Measurements from ENCODE around the gene MEIS2.

- no peak for TF ChIP-seq POLR2A (IDR thresholded peaks at IDR 0.05; ENCODE audit: low read length)
- TF ChIP-seq GATA1 (IDR thresholded peaks at IDR 0.05; ENCODE audit: low read depth, low read length): no peak
Measured at GRCh38 chr15:37090543-37091175, 9.7 kb downstream of the MEIS2 start.
